Measurements from ENCODE around the gene PEX6. TPM values are rescaled to one million over a fixed set of nuclear protein-coding genes. Genes with fewer than 3 reads are reported as not detected.

The PEX6 gene
- polyA plus RNA-seq, 1 of the 3 experiments (the other 2 are of a cell fraction), result 15.3 TPM

DNA sequence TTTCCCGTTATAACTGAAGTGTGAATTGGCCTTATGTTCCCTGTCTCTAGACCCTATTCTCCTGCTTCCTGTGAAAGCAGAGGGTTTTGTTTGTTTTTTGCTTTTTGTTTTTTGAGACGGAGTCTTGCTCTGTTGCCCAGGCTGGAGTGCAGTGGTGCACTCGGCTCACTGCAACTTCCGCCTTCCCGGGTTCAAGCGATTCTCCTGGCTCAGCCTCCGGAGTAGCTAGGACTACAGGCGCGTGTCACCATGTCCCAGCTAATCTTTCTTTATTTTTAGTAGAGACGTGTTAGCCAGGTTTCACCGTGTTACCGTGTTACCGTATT lies 19.1 kb downstream of the PEX6 start:
- no peaks in the 10 kb centered on the region for H3K79me2 ChIP-seq (ENCODE audit: insufficient read depth)
- no peak overlapping the region for H2AFZ ChIP-seq (ENCODE audit: low read depth)
- POLR2A ChIA-PET, result interaction anchor here (1.2 to 1.5 kb wide), 2 partner anchors 15 to 19 kb away, joined by 3 to 5 read pairs; partner anchors contain the start of gene PEX6
- H3K27ac ChIP-seq (ENCODE audit: low read depth in 2 of 2, low read length in 1 of 2), result no peak overlapping the region
- 90% methylated on average over 13 of the region's 13 CpGs for WGBS (ENCODE audit: low lambda C conversion rate)
- H3K4me1 ChIP-seq (ENCODE audit: control insufficient read depth in 1 of 2, insufficient read depth in 2 of 2, low read depth in 1 of 2, low read length in 1 of 2), result peaks cover 0 to 7% of the 10 kb centered on the region in 2 experiments; a peak in 1 of 4 replicates
- no peaks in the 10 kb centered on the region for H3K27me3 ChIP-seq (ENCODE audit: insufficient read depth)
- CTCF ChIA-PET, result interaction anchor here (1.1 kb wide), 1 partner anchor 170 kb away, joined by 3 read pairs; no protein-coding TSS in a partner anchor
- no peak overlapping the region for H3K9ac ChIP-seq
- H3K36me3 ChIP-seq (replicated peaks in 1 of 2; ENCODE audit: control insufficient read depth in 1 of 2, insufficient read depth in 2 of 2, low read length in 1 of 2), result peaks cover 0 to 10% of the 10 kb centered on the region in 2 experiments
- H3F3A ChIP-seq (replicated peaks; ENCODE audit: insufficient read depth), result no peaks in the 10 kb centered on the region
- no peaks in the 10 kb centered on the region for H3K9me2 ChIP-seq
- H3K4me3 ChIP-seq (ENCODE audit: low read depth in 2 of 2, low read length in 1 of 2), result no peak overlapping the region
- H4K20me1 ChIP-seq (ENCODE audit: insufficient read depth), result no peaks in the 10 kb centered on the region
- H3K4me2 ChIP-seq, result no peak overlapping the region
- no peak for DNase-seq
- TF ChIP-seq CHD2 (IDR thresholded peaks at IDR 0.05; ENCODE audit: low read length, partially characterized antibody) (no peak), POLR2AphosphoS5 (IDR thresholded peaks at IDR 0.05; ENCODE audit: low read depth, low read length) (no peak), TCF12 (IDR thresholded peaks at IDR 0.05) (no peak), SIN3A (IDR thresholded peaks at IDR 0.05; ENCODE audit: borderline replicate concordance, low read depth, low read length) (no peak), NRF1 (IDR thresholded peaks at IDR 0.05; ENCODE audit: low read depth, low read length) (no peak)
- TF ChIP-seq, protein P1, sequence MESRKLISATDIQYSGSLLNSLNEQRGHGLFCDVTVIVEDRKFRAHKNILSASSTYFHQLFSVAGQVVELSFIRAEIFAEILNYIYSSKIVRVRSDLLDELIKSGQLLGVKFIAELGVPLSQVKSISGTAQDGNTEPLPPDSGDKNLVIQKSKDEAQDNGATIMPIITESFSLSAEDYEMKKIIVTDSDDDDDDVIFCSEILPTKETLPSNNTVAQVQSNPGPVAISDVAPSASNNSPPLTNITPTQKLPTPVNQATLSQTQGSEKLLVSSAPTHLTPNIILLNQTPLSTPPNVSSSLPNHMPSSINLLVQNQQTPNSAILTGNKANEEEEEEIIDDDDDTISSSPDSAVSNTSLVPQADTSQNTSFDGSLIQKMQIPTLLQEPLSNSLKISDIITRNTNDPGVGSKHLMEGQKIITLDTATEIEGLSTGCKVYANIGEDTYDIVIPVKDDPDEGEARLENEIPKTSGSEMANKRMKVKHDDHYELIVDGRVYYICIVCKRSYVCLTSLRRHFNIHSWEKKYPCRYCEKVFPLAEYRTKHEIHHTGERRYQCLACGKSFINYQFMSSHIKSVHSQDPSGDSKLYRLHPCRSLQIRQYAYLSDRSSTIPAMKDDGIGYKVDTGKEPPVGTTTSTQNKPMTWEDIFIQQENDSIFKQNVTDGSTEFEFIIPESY (IDR thresholded peaks at IDR 0.05; ENCODE audit: borderline replicate concordance, low read depth), result no peak
- TF ChIP-seq, protein P2, sequence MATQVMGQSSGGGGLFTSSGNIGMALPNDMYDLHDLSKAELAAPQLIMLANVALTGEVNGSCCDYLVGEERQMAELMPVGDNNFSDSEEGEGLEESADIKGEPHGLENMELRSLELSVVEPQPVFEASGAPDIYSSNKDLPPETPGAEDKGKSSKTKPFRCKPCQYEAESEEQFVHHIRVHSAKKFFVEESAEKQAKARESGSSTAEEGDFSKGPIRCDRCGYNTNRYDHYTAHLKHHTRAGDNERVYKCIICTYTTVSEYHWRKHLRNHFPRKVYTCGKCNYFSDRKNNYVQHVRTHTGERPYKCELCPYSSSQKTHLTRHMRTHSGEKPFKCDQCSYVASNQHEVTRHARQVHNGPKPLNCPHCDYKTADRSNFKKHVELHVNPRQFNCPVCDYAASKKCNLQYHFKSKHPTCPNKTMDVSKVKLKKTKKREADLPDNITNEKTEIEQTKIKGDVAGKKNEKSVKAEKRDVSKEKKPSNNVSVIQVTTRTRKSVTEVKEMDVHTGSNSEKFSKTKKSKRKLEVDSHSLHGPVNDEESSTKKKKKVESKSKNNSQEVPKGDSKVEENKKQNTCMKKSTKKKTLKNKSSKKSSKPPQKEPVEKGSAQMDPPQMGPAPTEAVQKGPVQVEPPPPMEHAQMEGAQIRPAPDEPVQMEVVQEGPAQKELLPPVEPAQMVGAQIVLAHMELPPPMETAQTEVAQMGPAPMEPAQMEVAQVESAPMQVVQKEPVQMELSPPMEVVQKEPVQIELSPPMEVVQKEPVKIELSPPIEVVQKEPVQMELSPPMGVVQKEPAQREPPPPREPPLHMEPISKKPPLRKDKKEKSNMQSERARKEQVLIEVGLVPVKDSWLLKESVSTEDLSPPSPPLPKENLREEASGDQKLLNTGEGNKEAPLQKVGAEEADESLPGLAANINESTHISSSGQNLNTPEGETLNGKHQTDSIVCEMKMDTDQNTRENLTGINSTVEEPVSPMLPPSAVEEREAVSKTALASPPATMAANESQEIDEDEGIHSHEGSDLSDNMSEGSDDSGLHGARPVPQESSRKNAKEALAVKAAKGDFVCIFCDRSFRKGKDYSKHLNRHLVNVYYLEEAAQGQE (IDR thresholded peaks at IDR 0.05; ENCODE audit: low read depth, low read length), result no peak
- H3K9me3 ChIP-seq, result no peaks in the 10 kb centered on the region

DNA sequence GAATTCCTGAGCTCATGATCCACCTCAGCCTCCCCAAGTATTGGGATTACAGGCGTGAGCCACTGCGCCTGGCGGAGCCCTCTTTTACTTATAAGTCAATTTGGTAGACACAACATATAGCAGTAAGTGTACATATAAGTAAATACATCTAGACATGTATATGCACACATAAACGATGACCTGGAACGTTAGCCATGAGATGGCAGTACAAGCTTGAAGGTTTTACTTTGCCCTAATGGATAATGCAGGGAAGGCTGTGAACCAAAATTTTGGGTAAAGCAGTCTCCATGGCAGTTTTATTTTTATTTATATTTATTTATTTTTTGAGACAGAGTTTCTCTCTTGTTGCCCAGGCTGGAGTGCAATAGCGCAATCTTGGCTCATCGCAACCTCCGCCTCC lies 20.9 kb downstream of the PEX6 start:
- POLR2A ChIA-PET, result interaction anchor here (0.6 to 1.9 kb wide), 2 partner anchors 12 to 26 kb away, joined by 3 to 5 read pairs; partner anchors contain the start of gene PPP2R5D
- CTCF ChIA-PET, result no interaction called here

More for the DNA sequence above, 20.9 kb downstream of the PEX6 start:
- H3K36me3 ChIP-seq (replicated peaks in 1 of 2; ENCODE audit: control insufficient read depth in 1 of 2, insufficient read depth in 2 of 2, low read length in 1 of 2), result peaks cover 0 to 2% of the 10 kb centered on the region in 2 experiments
- 98% methylated on average over 8 of the region's 8 CpGs for WGBS (ENCODE audit: low lambda C conversion rate)
- no peaks in the 10 kb centered on the region for H4K20me1 ChIP-seq (ENCODE audit: insufficient read depth)
- no peak overlapping the region for H3K4me3 ChIP-seq (ENCODE audit: low read depth in 2 of 2, low read length in 1 of 2)
- H3K79me2 ChIP-seq (ENCODE audit: insufficient read depth), result no peaks in the 10 kb centered on the region
- no peaks in the 10 kb centered on the region for H3K27me3 ChIP-seq (ENCODE audit: insufficient read depth)
- no peak overlapping the region for H2AFZ ChIP-seq (ENCODE audit: low read depth)
- H3F3A ChIP-seq (replicated peaks; ENCODE audit: insufficient read depth), result no peaks in the 10 kb centered on the region
- H3K9ac ChIP-seq, result no peak overlapping the region
- H3K4me1 ChIP-seq (ENCODE audit: control insufficient read depth in 1 of 2, insufficient read depth in 2 of 2, low read depth in 1 of 2, low read length in 1 of 2), result peaks cover 0 to 7% of the 10 kb centered on the region in 2 experiments; a peak in 1 of 4 replicates
- no peak overlapping the region for H3K27ac ChIP-seq (ENCODE audit: low read depth in 2 of 2, low read length in 1 of 2)
- H3K9me2 ChIP-seq, result no peaks in the 10 kb centered on the region
- H3K9me3 ChIP-seq, result no peaks in the 10 kb centered on the region
- DNase-seq, result no peak
- TF ChIP-seq EZH2phosphoT487 (IDR thresholded peaks at IDR 0.05; ENCODE audit: borderline replicate concordance, low read depth) (no peak), POLR2AphosphoS5 (IDR thresholded peaks at IDR 0.05; ENCODE audit: low read depth, low read length) (no peak), NRF1 (IDR thresholded peaks at IDR 0.05; ENCODE audit: low read depth, low read length) (no peak), MXI1 (IDR thresholded peaks at IDR 0.05; ENCODE audit: low read depth, low read length) (no peak), FOXM1 (IDR thresholded peaks at IDR 0.05; ENCODE audit: low read depth) (no peak), MEF2A (IDR thresholded peaks at IDR 0.05; ENCODE audit: borderline replicate concordance, low read depth) (no peak), GATA2 (CRISPR knock-in tag; IDR thresholded peaks at IDR 0.05) (no peak), ELF1 (IDR thresholded peaks at IDR 0.05) (no peak), RXRA (IDR thresholded peaks at IDR 0.05; ENCODE audit: borderline replicate concordance, low read depth) (no peak), SIN3A (IDR thresholded peaks at IDR 0.05; ENCODE audit: borderline replicate concordance, low read depth, low read length) (no peak), RCOR1 (IDR thresholded peaks at IDR 0.05; ENCODE audit: low read length) (no peak), TAF1 (IDR thresholded peaks at IDR 0.05; ENCODE audit: borderline replicate concordance, low read depth, low read length) (no peak), NFIC (IDR thresholded peaks at IDR 0.05; ENCODE audit: borderline replicate concordance) (no peak)
- TF ChIP-seq, protein P3, sequence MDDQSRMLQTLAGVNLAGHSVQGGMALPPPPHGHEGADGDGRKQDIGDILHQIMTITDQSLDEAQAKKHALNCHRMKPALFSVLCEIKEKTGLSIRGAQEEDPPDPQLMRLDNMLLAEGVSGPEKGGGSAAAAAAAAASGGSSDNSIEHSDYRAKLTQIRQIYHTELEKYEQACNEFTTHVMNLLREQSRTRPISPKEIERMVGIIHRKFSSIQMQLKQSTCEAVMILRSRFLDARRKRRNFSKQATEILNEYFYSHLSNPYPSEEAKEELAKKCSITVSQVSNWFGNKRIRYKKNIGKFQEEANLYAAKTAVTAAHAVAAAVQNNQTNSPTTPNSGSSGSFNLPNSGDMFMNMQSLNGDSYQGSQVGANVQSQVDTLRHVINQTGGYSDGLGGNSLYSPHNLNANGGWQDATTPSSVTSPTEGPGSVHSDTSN (IDR thresholded peaks at IDR 0.05), result no peak
- TF ChIP-seq, protein P4, sequence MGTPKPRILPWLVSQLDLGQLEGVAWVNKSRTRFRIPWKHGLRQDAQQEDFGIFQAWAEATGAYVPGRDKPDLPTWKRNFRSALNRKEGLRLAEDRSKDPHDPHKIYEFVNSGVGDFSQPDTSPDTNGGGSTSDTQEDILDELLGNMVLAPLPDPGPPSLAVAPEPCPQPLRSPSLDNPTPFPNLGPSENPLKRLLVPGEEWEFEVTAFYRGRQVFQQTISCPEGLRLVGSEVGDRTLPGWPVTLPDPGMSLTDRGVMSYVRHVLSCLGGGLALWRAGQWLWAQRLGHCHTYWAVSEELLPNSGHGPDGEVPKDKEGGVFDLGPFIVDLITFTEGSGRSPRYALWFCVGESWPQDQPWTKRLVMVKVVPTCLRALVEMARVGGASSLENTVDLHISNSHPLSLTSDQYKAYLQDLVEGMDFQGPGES (IDR thresholded peaks at IDR 0.05; ENCODE audit: low read depth, low read length), result no peak
- H3K4me2 ChIP-seq, result no peak overlapping the region

Data from SK-N-SH (cell line).